ENCODE results near the gene PFKL.

Gene PFKL

DNA sequence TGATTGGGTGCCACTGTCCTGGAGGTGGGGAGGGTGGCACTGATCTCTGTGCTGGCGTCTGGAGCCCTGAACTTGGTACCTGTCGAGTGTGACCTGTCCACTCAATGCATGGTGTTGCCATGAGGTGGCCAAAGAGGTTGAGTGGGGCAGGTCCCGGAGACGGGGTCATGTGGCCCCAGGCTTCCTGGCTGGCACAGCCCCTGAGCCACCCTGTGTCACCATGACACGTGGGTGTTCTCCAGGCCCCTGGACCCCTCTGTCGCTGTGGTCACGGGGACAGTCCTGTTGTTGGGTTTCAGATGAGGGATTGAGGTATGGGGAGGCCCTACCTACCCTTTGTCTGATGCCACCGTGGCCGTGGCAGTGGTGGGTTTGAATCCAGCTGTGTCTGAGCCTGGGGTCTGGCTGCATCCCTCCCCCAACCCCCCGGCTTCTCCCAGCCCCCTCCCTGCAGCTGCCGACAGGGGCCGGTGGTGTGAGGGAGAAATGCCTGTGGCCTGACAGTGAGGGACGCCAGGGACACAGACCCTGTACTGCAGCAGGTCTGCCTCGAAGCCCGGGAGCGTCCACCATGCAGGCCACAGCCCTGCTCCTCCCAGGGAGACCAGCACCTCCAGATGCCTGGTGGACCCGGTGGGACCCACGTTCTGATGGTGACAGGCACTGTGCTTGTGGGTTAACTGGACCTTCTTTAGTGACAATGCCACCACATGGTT, 65.6 kb downstream of the PFKL start:
- DNase-seq, result no peak

GRCh38 chr21:44365967-44366585, 66.2 kb downstream of the PFKL start:
- no peak for DNase-seq

DNA sequence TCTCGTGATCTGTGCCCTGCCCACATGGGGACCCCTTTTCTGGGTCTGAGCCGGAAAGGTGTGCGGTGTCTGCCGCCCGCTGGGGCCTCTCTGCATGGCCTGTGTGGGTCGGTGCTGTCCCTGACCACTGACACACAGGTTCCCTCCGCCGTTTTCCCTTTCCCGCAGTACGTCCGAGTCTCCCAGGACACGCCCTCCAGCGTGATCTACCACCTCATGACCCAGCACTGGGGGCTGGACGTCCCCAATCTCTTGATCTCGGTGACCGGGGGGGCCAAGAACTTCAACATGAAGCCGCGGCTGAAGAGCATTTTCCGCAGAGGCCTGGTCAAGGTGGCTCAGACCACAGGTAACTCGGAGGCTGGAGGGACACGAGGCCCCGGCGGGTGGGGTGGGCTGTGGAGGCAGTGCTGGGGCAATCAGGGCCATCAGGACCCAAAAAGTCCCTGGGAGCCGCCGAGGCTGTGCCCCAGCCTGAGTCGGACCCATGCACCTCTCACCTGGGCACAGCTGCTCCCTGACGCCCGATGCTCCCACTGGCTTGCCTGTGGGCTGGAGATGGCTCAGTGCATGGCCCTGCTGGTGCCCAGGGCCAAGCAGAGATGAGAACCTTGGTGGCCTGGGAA, 66.8 kb downstream of the PFKL start:
- no peak for DNase-seq

GRCh38 chr21:44368711-44369446, 69.0 kb downstream of the PFKL start:
- no peak for DNase-seq

- DNase-seq, result no peak
These were observed 70.3 kb downstream of the PFKL start for GRCh38 chr21:44370027-44370735.

DNA sequence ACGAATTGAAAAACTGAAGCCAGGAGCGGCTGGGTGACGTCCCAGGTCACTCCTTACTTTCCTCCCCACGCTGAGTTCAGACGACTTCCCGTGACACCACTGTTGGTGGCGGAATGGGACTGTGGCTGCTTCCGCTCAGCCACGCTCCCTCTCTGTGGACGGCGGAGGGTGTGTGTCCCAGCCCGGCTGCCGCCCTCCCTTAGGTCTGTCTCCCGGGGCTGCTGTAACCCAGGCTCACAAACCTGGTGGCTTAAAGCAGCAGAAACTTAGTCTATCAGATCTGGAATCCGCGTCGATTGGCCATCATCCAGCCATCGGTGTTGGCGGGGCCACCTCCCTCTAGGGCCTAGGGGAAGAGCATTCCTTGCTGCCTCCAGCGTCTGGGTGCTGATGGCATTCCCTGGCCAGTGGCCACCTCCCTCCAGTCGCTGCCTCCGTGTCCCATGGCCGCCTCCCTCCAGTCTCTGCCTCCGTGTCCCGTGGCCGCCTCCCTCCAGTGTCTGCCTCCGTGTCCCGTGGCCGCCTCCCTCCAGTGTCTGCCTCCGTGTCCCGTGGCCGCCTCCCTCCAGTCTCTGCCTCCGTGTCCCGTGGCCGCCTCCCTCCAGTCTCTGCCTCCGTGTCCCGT, 71.0 kb downstream of the PFKL start:
- DNase-seq, result no peak

GRCh38 chr21:44371596-44371995, 71.7 kb downstream of the PFKL start:
- no peak for DNase-seq

DNA sequence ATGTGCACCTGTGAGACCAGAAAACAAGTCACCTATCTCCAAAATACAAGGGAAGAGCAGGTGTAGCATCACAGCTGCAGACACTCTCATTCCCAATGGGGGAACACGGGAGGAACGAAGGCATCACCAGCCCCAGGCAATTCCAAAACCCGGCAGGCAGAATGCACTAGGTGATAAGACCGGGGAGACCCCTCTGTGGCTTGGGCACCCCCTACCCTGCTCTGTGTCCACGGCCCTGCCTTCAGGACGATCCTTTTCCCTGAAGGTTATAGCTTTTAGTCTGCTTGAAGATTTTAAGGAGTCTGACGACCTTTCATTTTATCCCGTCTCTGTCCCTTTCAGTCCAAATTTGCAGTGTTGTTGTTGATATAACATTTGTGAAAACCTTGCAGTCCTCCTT, 72.8 kb downstream of the PFKL start:
- no peak for DNase-seq

- no peak for DNase-seq
These were observed 74.9 kb downstream of the PFKL start for GRCh38 chr21:44374601-44375280.

DNA sequence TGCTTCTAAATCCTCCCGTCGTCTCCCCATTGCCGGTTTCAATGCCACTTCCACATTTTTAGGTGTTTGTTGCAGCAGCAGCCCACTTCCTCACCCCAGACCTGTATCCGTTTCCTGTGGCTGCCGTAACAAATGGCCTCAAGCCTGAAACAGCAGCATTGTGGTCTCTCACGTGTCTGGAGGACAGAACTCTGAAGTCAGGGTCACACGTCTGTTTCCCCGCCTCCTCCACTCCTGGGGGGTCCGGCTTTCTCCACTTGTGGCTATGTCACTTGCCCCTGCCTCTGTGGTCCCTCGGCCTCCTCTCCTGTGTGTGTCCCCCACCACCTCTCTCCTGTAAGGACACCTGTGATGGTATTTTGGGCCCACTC, 75.4 kb downstream of the PFKL start:
- no peak for DNase-seq

- DNase-seq, result no peak
These were observed 75.9 kb downstream of the PFKL start for GRCh38 chr21:44375761-44376241.

DNA sequence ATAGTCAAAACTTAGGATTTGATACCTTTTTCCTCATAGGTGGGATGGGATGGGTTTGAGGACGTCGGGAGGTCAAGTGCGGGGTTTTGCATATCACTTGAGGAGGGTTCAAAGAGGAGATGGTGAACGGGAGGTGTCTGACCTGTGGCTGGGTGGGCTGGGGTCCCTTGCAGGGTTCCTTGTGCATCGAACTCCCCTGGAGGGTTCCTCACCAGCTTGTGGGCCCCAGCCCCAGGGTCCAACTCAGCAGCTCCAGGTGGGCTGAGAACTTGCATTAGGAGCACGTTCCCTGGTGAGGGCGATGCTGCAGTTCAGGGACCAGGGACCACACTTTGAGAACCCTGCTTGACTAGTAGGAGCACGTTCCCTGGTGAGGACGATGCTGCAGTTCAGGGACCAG, 76.8 kb downstream of the PFKL start:
- no peak for DNase-seq

All from NCI-H2081 treated with DMSO at 0.1 percent for 48 hours (cell line).